GM20431 (cell line): ENCODE results near the gene GFOD1.
"Not testable (repeated sequence)": the region's sequence is repeated elsewhere in the genome, so short reads cannot be mapped to it uniquely, and the experiment has no call there.

ENCODE experiments used
- in situ Hi-C: fragments of 300-500 bp; cut with MseI, MboI; formaldehyde crosslinking; loops from one replicate; pipeline ENCODE4 v1.15.0; 2020; ENCODE audit warnings: low sequenced_read_pairs; ENCODE audit not compliant: unreplicated experiment

GFOD1 gene

GRCh38 chr6:13470238-13471140, 16.9 kb downstream of the GFOD1 start:
- in situ Hi-C loops, result no loop called here

- in situ Hi-C loops, result no loop called here
These were observed 17.7 kb downstream of the GFOD1 start for GRCh38 chr6:13469693-13470092.

GRCh38 chr6:13468839-13469238, 18.6 kb downstream of the GFOD1 start:
- in situ Hi-C loops, result no loop called here

- in situ Hi-C loops, result no loop called here
These were observed 20.2 kb downstream of the GFOD1 start for GRCh38 chr6:13467216-13467600.

- in situ Hi-C loops, result no loop called here
These were observed 20.8 kb downstream of the GFOD1 start for GRCh38 chr6:13466304-13467215.

GRCh38 chr6:13465734-13466133, 21.7 kb downstream of the GFOD1 start:
- in situ Hi-C loops, result no loop called here

GRCh38 chr6:13463941-13464340, 23.5 kb downstream of the GFOD1 start:
- in situ Hi-C loops, result no loop called here

- in situ Hi-C loops, result no loop called here
These were observed 24.1 kb downstream of the GFOD1 start for GRCh38 chr6:13463328-13463717.

GRCh38 chr6:13462458-13463327, 24.7 kb downstream of the GFOD1 start:
- in situ Hi-C loops, result no loop called here

- in situ Hi-C loops, result no loop called here
These were observed 25.6 kb downstream of the GFOD1 start for GRCh38 chr6:13461805-13462204.

- in situ Hi-C loops, result no loop called here
These were observed 26.1 kb downstream of the GFOD1 start for GRCh38 chr6:13461307-13461706.

GRCh38 chr6:13460289-13460688, 27.1 kb downstream of the GFOD1 start:
- in situ Hi-C loops, result not testable (repeated sequence)

- in situ Hi-C loops, result no loop called here
These were observed 29.8 kb downstream of the GFOD1 start for GRCh38 chr6:13457577-13457976.

- in situ Hi-C loops, result no loop called here
These were observed 31.8 kb downstream of the GFOD1 start for GRCh38 chr6:13455552-13455966.

- in situ Hi-C loops, result no loop called here
These were observed 32.8 kb downstream of the GFOD1 start for GRCh38 chr6:13454286-13455221.

- in situ Hi-C loops, result no loop called here
These were observed 33.6 kb downstream of the GFOD1 start for GRCh38 chr6:13453771-13454251.

- in situ Hi-C loops, result no loop called here
These were observed 34.2 kb downstream of the GFOD1 start for GRCh38 chr6:13453153-13453552.

GRCh38 chr6:13452346-13453117, 34.9 kb downstream of the GFOD1 start:
- in situ Hi-C loops, result no loop called here
